Fibroblast of pulmonary artery (primary cell): Measurements from ENCODE around the gene RUFY1.
"Not testable (repeated sequence)": the region's sequence is repeated elsewhere in the genome, so short reads cannot be mapped to it uniquely, and the experiment has no call there.

Source experiments
- DNase-seq: peaks from one replicate; pipeline ENCODE4 v3.0.0-alpha.2; 2010; ENCODE audit warnings: low read depth
- H3K4me3 ChIP-seq: replicated peaks from 2 replicates; pipeline ENCODE4 v1.5.1; 2011; ENCODE audit warnings: low read depth, mild to moderate bottlenecking, control low read depth, low read length, moderate library complexity
- CTCF ChIP-seq: IDR thresholded peaks from 2 replicates; pipeline ENCODE4 v1.5.1; 2011; ENCODE audit warnings: mild to moderate bottlenecking, control low read depth, low read length, inconsistent platforms; ENCODE audit errors: missing control alignments

Gene RUFY1

GRCh38 chr5:179553006-179553405, 2.7 kb downstream of the RUFY1 start:
- H3K4me3 ChIP-seq, result no peak overlapping the region
- TF ChIP-seq CTCF, result no peak

GRCh38 chr5:179553875-179554274, 3.5 kb downstream of the RUFY1 start:
- no peak overlapping the region for H3K4me3 ChIP-seq
- TF ChIP-seq CTCF, result no peak
- DNase-seq, result peak; percentile 62

More at GRCh38 chr5:179553006-179553405, 2.7 kb downstream of the RUFY1 start:
- no peak for DNase-seq

GRCh38 chr5:179554981-179555380, 4.6 kb downstream of the RUFY1 start:
- TF ChIP-seq CTCF, result no peak
- H3K4me3 ChIP-seq, result no peak overlapping the region
- no peak for DNase-seq

GRCh38 chr5:179558261-179558799, 8.0 kb downstream of the RUFY1 start:
- not testable (repeated sequence) for DNase-seq
- peak overlapping the region; percentile 75 for H3K4me3 ChIP-seq

- TF ChIP-seq CTCF, result no peak
- H3K4me3 ChIP-seq, result peak overlapping the region; percentile 75
- DNase-seq, result peak; percentile 48
These were observed 8.6 kb downstream of the RUFY1 start for GRCh38 chr5:179558932-179559283.

- peak; percentile 99 for DNase-seq
- peak overlapping the region; percentile 75 for H3K4me3 ChIP-seq
- no peak for TF ChIP-seq CTCF
These were observed 9.2 kb downstream of the RUFY1 start for GRCh38 chr5:179559284-179560252.

- DNase-seq, result no peak
- TF ChIP-seq CTCF, result no peak
These were observed 14.2 kb downstream of the RUFY1 start for GRCh38 chr5:179564526-179564925.

More at GRCh38 chr5:179564526-179564925, 14.2 kb downstream of the RUFY1 start:
- H3K4me3 ChIP-seq, result no peak overlapping the region
